H1 (cell line): ENCODE data around the gene ATP7A.

Experiments used
- ATF3 ChIP-seq: IDR thresholded peaks from 2 replicates; pipeline ENCODE4 v1.6.1; 2011; ENCODE audit warnings: low read depth, mild to moderate bottlenecking, low read length; ENCODE audit not compliant: insufficient read depth
- CBX8 ChIP-seq: fragments of 300-800, 300-1000 bp; sonication (generic); IDR thresholded peaks from 2 replicates; pipeline ENCODE4 v1.7.1; 2016; ENCODE audit warnings: low read depth, low read length, borderline replicate concordance
- CTCF ChIP-seq, 3 experiments: IDR thresholded peaks; 1 replicate in 2 of 3; 2 replicates in 1 of 3; pipeline versions ENCODE4 v1.5.1 to v1.6.1; 2011; ENCODE audit warnings: low read length in 3 of 3, mild to moderate bottlenecking in 3 of 3, inconsistent platforms in 2 of 3, low read depth in 1 of 3, moderate library complexity in 1 of 3; ENCODE audit not compliant: insufficient read depth in 1 of 3; ENCODE audit errors: control extremely low read depth in 1 of 3
- EZH2 ChIP-seq: fragments of 200-600 bp; sonication (generic); IDR thresholded peaks from 2 replicates; pipeline ENCODE4 v1.7.1; 2012; ENCODE audit warnings: low read depth, mild to moderate bottlenecking, moderate library complexity, low read length, inconsistent platforms; ENCODE audit not compliant: severe bottlenecking
- KDM1A ChIP-seq: fragments of 200-600, 300-600 bp; sonication (generic); IDR thresholded peaks from 2 replicates; pipeline ENCODE4 v1.7.1; 2016; ENCODE audit warnings: mild to moderate bottlenecking, low read length, borderline replicate concordance
- POLR2AphosphoS5 ChIP-seq: IDR thresholded peaks from 2 replicates; pipeline ENCODE4 v1.6.1; 2011; ENCODE audit warnings: low read depth, low read length
- SIN3A ChIP-seq, 2 experiments: IDR thresholded peaks in 1 of 2; conservative IDR thresholded peaks in 1 of 2; 2 replicates each; pipeline ENCODE4 v1.6.1; 2011 to 2012; ENCODE audit warnings: low read length in 2 of 2, improper control_type of control experiment in 1 of 2, low read depth in 1 of 2, mild to moderate bottlenecking in 1 of 2
- SUZ12 ChIP-seq: fragments of 200-600 bp; sonication (generic); IDR thresholded peaks from 2 replicates; pipeline ENCODE4 v1.6.1; 2012; ENCODE audit warnings: mild to moderate bottlenecking, inconsistent platforms, low read length, moderate library complexity, mixed read lengths
- YY1 ChIP-seq: IDR thresholded peaks from 2 replicates; pipeline ENCODE4 v1.6.1; 2011; ENCODE audit warnings: low read depth, mild to moderate bottlenecking, low read length
- TF ChIP-seq, protein P1 (sequence below): IDR thresholded peaks from 2 replicates; pipeline ENCODE4 v1.6.1; 2011; ENCODE audit warnings: low read length, improper control_type of control experiment

DNA sequence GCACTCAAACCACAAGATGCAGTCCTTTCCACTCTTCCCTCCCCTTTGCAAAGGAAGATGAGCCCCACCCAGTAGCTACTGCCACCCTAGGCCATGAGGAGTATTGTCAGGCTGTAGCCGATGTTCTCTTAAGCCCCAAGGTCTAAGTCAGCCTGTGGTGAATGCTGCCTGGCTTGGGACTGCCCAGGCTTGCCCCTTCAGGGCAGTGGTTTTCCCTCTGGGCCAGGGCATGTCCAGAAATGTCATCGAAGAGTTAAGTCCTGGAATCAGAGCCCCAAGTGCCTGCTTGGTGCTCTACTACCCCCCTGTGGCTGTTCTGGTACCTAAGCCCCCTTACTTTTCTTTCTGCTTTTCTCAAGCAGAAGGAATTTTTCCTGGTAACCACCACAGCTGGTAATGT, 181.8 kb downstream of the ATP7A start:
- TF ChIP-seq POLR2AphosphoS5 (no peak), EZH2 (no peak), SUZ12 (no peak), YY1 (no peak), CBX8 (no peak), KDM1A (no peak), SIN3A (conservative IDR thresholded peaks at IDR 0.05 in 1 of 2, IDR thresholded peaks at IDR 0.05 in 1 of 2; ENCODE audit: low read depth in 1 of 2, low read length in 2 of 2) (no peak), CTCF (IDR thresholded peaks at IDR 0.05; ENCODE audit: control extremely low read depth in 1 of 3, insufficient read depth in 1 of 3, low read depth in 1 of 3, low read length in 3 of 3) (peak; percentile 32 to 47 (median 47); a peak in 3 of 4 replicates), ATF3 (no peak)
- TF ChIP-seq, protein P1, sequence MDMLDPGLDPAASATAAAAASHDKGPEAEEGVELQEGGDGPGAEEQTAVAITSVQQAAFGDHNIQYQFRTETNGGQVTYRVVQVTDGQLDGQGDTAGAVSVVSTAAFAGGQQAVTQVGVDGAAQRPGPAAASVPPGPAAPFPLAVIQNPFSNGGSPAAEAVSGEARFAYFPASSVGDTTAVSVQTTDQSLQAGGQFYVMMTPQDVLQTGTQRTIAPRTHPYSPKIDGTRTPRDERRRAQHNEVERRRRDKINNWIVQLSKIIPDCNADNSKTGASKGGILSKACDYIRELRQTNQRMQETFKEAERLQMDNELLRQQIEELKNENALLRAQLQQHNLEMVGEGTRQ, result no peak
